GM19467 (cell line): ENCODE data around the gene OR4F29.
"Not testable (repeated sequence)": the region's sequence is repeated elsewhere in the genome, so short reads cannot be mapped to it uniquely, and the experiment has no call there.

Source experiments
- ATAC-seq: cut with Tn5 transposase; IDR thresholded peaks from one replicate; pipeline ENCODE4 v1.9.1; 2021; ENCODE audit warnings: mild to moderate bottlenecking, moderate library complexity; ENCODE audit not compliant: unreplicated experiment

Gene OR4F29

GRCh38 chr1:451578-451977 lies at the start of gene OR4F29:
TSS of gene OR4F29 (minus strand) at chr1:451678. CDS start at chr1:451678, 0 bp downstream.
- ATAC-seq, result not testable (repeated sequence)
